PFSK-1 (cell line): Measurements from ENCODE around the gene NAA16.

Experiments
- FOXP2 ChIP-seq: optimal IDR thresholded peaks from 2 replicates; pipeline ENCODE3; 2011; ENCODE audit warnings: borderline replicate concordance, control low read depth, inconsistent platforms; ENCODE audit not compliant: insufficient read depth; ENCODE audit errors: extremely low read length, extremely low read depth
- POLR2AphosphoS5 ChIP-seq: IDR thresholded peaks from 2 replicates; pipeline ENCODE4 v1.6.1; 2012; ENCODE audit warnings: low read depth, mild to moderate bottlenecking, control low read depth, low read length, moderate library complexity
- SIN3A ChIP-seq: IDR thresholded peaks from 2 replicates; pipeline ENCODE4 v1.6.1; 2012; ENCODE audit warnings: mild to moderate bottlenecking, low read length, moderate library complexity, borderline replicate concordance; ENCODE audit not compliant: insufficient read depth
- TAF1 ChIP-seq: IDR thresholded peaks from 2 replicates; pipeline ENCODE4 v1.6.1; 2012; ENCODE audit warnings: low read length, control low read depth, borderline replicate concordance; ENCODE audit not compliant: insufficient read depth
- TF ChIP-seq, protein P1 (sequence below), 2 experiments: IDR thresholded peaks; 2 replicates each; pipeline versions ENCODE4 v1.6.1 to v1.8.0; 2011 to 2012; ENCODE audit warnings: low read depth in 2 of 2, low read length in 2 of 2, control low read depth in 1 of 2, inconsistent platforms in 1 of 2, mild to moderate bottlenecking in 1 of 2, moderate library complexity in 1 of 2; ENCODE audit not compliant: insufficient read depth in 1 of 2

Gene NAA16

DNA sequence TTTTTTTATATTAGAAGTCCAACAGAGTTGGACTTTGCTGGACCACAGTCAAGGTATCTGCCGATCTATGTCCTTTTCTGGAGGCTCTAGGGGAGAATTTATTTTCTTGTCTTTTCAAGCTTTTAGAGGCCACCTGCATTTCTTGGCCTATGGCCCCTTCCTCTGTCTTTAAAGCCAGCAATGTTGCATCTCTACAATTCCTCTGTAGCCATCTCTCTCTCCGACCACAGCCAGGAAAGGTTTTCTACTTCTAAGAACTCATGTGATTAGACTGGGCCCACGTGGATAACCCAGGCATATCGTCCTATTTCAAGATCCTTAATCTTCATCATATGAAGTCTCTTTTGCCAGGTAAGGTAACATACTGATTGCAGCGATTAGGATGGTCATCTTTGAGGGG lies 102.8 kb downstream of the NAA16 start:
- no peak for TF ChIP-seq FOXP2
- TF ChIP-seq POLR2AphosphoS5: no peak
- TF ChIP-seq SIN3A: no peak
- TF ChIP-seq, protein P1, sequence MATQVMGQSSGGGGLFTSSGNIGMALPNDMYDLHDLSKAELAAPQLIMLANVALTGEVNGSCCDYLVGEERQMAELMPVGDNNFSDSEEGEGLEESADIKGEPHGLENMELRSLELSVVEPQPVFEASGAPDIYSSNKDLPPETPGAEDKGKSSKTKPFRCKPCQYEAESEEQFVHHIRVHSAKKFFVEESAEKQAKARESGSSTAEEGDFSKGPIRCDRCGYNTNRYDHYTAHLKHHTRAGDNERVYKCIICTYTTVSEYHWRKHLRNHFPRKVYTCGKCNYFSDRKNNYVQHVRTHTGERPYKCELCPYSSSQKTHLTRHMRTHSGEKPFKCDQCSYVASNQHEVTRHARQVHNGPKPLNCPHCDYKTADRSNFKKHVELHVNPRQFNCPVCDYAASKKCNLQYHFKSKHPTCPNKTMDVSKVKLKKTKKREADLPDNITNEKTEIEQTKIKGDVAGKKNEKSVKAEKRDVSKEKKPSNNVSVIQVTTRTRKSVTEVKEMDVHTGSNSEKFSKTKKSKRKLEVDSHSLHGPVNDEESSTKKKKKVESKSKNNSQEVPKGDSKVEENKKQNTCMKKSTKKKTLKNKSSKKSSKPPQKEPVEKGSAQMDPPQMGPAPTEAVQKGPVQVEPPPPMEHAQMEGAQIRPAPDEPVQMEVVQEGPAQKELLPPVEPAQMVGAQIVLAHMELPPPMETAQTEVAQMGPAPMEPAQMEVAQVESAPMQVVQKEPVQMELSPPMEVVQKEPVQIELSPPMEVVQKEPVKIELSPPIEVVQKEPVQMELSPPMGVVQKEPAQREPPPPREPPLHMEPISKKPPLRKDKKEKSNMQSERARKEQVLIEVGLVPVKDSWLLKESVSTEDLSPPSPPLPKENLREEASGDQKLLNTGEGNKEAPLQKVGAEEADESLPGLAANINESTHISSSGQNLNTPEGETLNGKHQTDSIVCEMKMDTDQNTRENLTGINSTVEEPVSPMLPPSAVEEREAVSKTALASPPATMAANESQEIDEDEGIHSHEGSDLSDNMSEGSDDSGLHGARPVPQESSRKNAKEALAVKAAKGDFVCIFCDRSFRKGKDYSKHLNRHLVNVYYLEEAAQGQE (IDR thresholded peaks at IDR 0.05; ENCODE audit: insufficient read depth in 1 of 2, low read depth in 2 of 2, low read length in 2 of 2): no peak
- TF ChIP-seq TAF1: no peak

DNA sequence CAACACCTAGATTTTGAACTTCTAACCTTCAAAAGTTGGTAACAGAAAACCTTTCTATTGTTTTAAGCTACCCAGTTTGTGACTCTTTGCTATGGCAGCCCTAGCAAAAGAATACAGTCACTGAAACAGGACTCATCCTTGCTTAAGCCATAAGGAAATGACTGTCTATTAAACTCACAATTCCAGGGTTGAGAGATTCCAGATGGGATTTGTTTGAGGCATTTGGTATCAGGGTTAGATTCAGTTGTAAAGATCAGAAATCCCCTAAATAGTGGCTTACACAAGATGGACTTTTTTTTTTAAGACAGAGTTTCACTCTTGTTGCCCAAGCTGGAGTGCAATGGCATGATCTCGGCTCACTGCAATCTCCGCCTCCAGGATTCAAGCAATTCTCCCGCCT lies 105.2 kb downstream of the NAA16 start:
- TF ChIP-seq SIN3A (no peak), FOXP2 (no peak), POLR2AphosphoS5 (no peak), TAF1 (no peak)
- TF ChIP-seq, protein P1 (IDR thresholded peaks at IDR 0.05; ENCODE audit: insufficient read depth in 1 of 2, low read depth in 2 of 2, low read length in 2 of 2): no peak

DNA sequence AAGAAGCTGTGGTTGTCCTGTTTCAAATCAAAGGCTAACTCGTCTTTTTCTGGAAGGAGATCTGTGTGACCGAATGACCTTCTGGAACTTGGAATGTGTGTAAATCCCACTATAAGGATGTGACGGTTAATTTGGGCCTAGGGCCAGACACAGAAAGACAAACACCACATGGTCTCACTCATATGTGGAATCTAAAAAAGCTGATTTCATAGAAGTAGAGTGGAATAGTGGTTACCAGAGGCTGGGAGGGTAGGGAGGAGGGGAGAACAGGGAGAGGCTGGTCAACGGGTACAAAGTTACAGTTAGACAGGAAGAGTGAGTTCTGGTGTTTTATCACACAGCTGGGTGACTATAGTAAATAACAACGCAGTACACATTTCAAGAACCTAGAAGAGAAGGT lies 107.0 kb downstream of the NAA16 start:
- no peak for TF ChIP-seq TAF1
- no peak for TF ChIP-seq SIN3A
- TF ChIP-seq FOXP2: no peak
- TF ChIP-seq, protein P1 (IDR thresholded peaks at IDR 0.05; ENCODE audit: insufficient read depth in 1 of 2, low read depth in 2 of 2, low read length in 2 of 2): no peak
- no peak for TF ChIP-seq POLR2AphosphoS5

DNA sequence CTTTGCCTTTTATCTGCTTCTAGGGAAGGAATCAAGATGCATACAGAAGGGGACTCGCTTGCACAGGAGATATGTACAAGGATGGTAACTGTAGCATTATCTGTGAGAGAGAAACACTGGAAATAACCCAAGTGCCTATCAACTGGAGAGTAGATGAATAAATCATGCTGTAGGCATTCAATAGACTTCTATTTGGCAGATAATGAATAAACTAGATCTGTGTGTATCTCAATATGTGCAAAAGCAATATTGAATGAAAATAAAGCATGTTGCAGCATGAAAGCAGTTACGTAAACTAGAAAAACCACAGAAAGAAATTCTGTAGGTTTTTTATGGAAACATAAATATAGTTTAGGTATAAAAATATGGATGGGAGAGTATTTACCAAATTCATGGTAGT lies 107.7 kb downstream of the NAA16 start:
- TF ChIP-seq, protein P1 (IDR thresholded peaks at IDR 0.05; ENCODE audit: insufficient read depth in 1 of 2, low read depth in 2 of 2, low read length in 2 of 2): no peak
- TF ChIP-seq POLR2AphosphoS5: no peak
- TF ChIP-seq FOXP2: no peak
- no peak for TF ChIP-seq SIN3A

DNA sequence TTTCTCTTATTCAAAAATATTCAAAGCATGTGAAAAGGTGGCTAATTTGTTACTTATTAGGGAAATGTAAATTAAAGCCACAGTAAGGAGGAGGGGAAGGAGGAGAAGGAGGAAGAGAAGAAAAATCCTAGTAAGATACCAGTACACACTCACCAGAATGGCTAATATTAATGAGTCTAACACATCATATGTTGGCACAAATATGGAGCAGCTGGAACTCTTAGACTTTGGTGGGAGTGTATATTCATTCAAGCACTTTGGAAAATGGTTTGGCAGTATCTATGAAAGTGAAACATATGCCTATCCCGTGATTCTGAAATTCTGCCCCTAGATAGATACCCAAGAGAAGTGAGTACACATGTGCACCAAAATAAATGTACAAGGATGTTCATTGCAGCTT lies 108.1 kb downstream of the NAA16 start:
- TF ChIP-seq SIN3A: no peak
- TF ChIP-seq TAF1: no peak
- TF ChIP-seq, protein P1 (IDR thresholded peaks at IDR 0.05; ENCODE audit: insufficient read depth in 1 of 2, low read depth in 2 of 2, low read length in 2 of 2): no peak
- no peak for TF ChIP-seq FOXP2
- TF ChIP-seq POLR2AphosphoS5: no peak
